ENCODE results near the gene RHOG.

- TF ChIP-seq CTCF (IDR thresholded peaks at IDR 0.05), result no peak
- TF ChIP-seq POLR2A (IDR thresholded peaks at IDR 0.05), result no peak
These were observed 20.9 kb upstream of the RHOG start for GRCh38 chr11:3861683-3862082.
